Measurements from ENCODE around the gene ZC3H7B.

DNA sequence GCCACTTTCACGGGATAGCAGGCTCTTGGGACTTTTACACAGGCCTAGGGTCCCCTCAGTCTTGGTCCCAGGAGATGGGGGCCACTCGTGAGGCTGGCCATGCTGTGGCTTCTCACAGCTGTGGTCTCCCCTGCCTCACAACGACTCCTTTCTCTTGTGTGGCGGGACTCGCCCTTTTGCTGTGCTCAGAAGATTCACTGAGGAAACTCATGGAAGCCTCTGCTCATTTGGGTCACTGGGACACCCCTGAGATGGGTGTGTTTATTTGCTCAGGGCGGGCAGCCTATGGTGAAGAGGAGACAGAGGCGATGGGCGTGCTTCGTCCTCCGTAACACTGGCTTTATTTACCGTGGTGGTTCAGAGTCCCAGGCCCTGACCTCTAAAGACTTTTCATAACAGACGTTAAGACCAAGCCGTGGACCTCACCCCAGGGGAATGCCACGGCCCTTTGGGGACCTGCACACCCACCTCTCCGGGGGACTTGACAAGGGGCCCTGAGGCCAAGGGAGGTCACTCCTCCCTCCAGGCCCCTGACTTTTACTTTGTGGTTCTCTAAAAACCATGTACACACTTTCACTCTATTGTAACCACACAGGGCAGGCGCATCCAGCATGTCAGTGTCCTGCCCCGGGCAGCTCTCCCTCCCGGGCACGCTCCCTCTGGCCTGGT, 96.0 kb downstream of the ZC3H7B start:
- TF ChIP-seq, protein P1, sequence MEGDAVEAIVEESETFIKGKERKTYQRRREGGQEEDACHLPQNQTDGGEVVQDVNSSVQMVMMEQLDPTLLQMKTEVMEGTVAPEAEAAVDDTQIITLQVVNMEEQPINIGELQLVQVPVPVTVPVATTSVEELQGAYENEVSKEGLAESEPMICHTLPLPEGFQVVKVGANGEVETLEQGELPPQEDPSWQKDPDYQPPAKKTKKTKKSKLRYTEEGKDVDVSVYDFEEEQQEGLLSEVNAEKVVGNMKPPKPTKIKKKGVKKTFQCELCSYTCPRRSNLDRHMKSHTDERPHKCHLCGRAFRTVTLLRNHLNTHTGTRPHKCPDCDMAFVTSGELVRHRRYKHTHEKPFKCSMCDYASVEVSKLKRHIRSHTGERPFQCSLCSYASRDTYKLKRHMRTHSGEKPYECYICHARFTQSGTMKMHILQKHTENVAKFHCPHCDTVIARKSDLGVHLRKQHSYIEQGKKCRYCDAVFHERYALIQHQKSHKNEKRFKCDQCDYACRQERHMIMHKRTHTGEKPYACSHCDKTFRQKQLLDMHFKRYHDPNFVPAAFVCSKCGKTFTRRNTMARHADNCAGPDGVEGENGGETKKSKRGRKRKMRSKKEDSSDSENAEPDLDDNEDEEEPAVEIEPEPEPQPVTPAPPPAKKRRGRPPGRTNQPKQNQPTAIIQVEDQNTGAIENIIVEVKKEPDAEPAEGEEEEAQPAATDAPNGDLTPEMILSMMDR (IDR thresholded peaks at IDR 0.05; ENCODE audit: insufficient read depth, low read depth, low read length), result no peak
- TF ChIP-seq EZH2 (IDR thresholded peaks at IDR 0.05; ENCODE audit: insufficient read depth, low read length), result no peak
